Esophagus muscularis mucosa (tissue), 4 donors: ENCODE measurements around the gene MZT2A. TPM values are rescaled to one million over a fixed set of nuclear protein-coding genes. Genes with fewer than 3 reads are reported as not detected.
"Not testable (repeated sequence)": the region's sequence is repeated elsewhere in the genome, so short reads cannot be mapped to it uniquely, and the experiment has no call there.

Experiments used
- DNase-seq: peaks from one replicate; pipeline ENCODE4 v3.0.0-alpha.2; 2017; ENCODE audit errors: extremely low spot score
- H3K27ac ChIP-seq, 4 donors: fragments of 200-600 bp; sonication (generic); replicated peaks in 1 of 4; 1 replicate in 3 of 4; 2 replicates in 1 of 4; pipeline ENCODE4 v1.5.1; 2016 to 2019; ENCODE audit warnings: mild to moderate bottlenecking in 1 of 4
- H3K27me3 ChIP-seq, 4 donors: fragments of 200-600 bp; sonication (generic); one replicate each; pipeline versions ENCODE4 v1.5.1 to v1.6.0; 2016 to 2019
- H3K36me3 ChIP-seq, 4 donors: fragments of 200-600 bp; sonication (generic); one replicate each; pipeline ENCODE4 v1.5.1; 2016 to 2019
- H3K4me1 ChIP-seq, 4 donors: fragments of 200-600 bp; sonication (generic); one replicate each; pipeline ENCODE4 v1.5.1; 2016 to 2019
- H3K4me3 ChIP-seq, 4 donors: fragments of 200-600 bp; sonication (generic); 1 replicate in 2 of 4; 2 replicates in 2 of 4; pipeline ENCODE4 v1.5.1; 2016 to 2019; ENCODE audit warnings: mild to moderate bottlenecking in 4 of 4, moderate library complexity in 1 of 4
- H3K9me3 ChIP-seq, 4 donors: fragments of 200-600 bp; sonication (generic); 1 replicate in 3 of 4; 2 replicates in 1 of 4; pipeline ENCODE4 v1.5.1; 2016 to 2019
- POLR2AphosphoS5 ChIP-seq, 2 donors: sonication (generic); formaldehyde crosslinking; IDR thresholded peaks; one replicate each; pipeline ENCODE4 v1.6.1; 2017; ENCODE audit warnings: antibody characterized with exemption in 2 of 2
- WGBS: methylation state at CpG from one replicate; pipeline ENCODE4 v1.1.5; 2018; 5-methylcytosine and 5-hydroxymethylcytosine counted together
- intact Hi-C: fragments of 100-400 bp; cut with DNase I; formaldehyde crosslinking; loops from one replicate; pipeline ENCODE4 v1.15.1; 2023
- total RNA-seq, 4 donors: library from RNA; depleted of rRNA; stranded (reverse); fragments of >200 nt; gene quantifications; one replicate each; pipeline versions ENCODE4 v1.1.0 to v1.2.1, GENCODE V29; 2016
- TF ChIP-seq, protein P1 (sequence below), 3 experiments: fragments of 200-600 bp in 2 of 3; fragments of 450-650 bp in 1 of 3; sonication (generic) in 2 of 3; IDR thresholded peaks; one replicate each; pipeline ENCODE4 v1.5.1; 2017 to 2019; ENCODE audit warnings: antibody characterized with exemption in 3 of 3, mild to moderate bottlenecking in 2 of 3, moderate library complexity in 1 of 3

The MZT2A gene
- total RNA-seq, 4 donors from 2014 or later: 74.8 to 107 (median 88.9) TPM

DNA sequence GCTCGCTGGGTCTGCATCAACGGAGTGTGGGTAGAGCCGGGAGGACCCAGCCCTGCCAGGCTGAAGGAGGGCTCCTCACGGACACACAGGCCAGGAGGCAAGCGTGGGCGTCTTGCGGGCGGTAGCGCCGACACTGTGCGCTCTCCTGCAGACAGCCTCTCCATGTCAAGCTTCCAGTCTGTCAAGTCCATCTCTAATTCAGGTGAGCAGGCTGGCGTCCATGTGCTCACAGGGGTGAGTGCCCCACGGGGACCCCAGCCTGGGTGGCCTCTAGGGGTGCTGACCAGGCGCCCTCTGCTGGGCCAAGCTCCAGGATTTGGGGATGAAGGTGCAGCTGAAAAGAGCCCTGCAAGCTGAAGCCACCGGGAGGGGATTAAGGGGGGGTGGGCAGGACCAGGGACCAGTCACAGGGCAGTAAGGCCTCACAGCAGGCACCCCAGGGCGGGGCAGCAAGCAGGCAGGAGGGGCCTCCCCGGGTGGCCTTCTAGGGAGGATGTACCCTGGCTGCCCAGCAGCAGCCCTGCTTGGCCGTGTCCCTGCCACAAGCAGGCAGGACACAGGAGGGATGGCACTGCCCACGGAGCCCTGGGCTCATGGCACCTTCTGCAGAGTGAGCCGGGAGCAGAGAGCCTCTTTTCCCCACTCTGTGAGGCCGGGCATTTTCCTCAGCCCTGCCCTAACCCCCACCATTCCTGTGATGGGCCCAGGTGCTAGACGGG, 38.6 kb upstream of the MZT2A start:
- no CpG with 5 or more reads among the region's 22 CpGs for WGBS
- H3K27me3 ChIP-seq, H3K9me3 ChIP-seq, H3K4me3 ChIP-seq, H3K27ac ChIP-seq, H3K36me3 ChIP-seq, intact Hi-C loops: not testable (repeated sequence)
- peaks cover 0 to 21% (median 17%) of the 10 kb centered on the region in 4 donors for H3K4me1 ChIP-seq
- peak; percentile 64 for DNase-seq

DNA sequence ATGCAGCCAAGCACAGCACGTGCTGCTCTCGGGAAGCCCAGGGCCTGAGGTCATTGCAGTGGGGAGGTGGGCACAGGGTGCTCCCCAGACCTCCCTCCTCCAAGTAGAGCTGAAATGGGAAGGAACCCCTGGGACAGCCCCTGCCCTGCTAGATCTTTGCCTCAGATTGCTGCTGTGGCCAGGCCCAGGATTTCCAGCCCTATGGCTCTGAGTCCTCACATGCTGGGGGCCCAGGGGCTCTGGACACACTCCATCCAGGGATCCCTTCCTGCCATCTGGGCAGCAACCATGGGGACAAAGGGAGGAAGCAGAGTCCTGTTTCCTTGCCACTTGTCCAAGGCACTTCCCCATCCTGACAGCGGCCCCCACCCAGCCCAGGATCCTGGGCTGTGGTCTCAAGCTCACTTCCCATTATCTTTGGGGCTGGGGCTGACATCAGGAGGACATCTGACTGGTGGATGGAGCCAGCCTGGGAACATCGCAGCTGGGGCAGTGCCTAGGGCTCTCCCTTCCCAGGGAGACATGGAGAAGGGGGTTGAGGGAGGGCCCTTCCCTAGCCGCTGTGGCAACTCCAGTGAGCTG, 37.8 kb upstream of the MZT2A start:
- intact Hi-C loops, H3K4me3 ChIP-seq, H3K27ac ChIP-seq, H3K36me3 ChIP-seq, H3K27me3 ChIP-seq, H3K9me3 ChIP-seq, DNase-seq: not testable (repeated sequence)
- WGBS: no CpG with 5 or more reads among the region's 5 CpGs
- peaks cover 0 to 21% (median 17%) of the 10 kb centered on the region in 4 donors for H3K4me1 ChIP-seq

DNA sequence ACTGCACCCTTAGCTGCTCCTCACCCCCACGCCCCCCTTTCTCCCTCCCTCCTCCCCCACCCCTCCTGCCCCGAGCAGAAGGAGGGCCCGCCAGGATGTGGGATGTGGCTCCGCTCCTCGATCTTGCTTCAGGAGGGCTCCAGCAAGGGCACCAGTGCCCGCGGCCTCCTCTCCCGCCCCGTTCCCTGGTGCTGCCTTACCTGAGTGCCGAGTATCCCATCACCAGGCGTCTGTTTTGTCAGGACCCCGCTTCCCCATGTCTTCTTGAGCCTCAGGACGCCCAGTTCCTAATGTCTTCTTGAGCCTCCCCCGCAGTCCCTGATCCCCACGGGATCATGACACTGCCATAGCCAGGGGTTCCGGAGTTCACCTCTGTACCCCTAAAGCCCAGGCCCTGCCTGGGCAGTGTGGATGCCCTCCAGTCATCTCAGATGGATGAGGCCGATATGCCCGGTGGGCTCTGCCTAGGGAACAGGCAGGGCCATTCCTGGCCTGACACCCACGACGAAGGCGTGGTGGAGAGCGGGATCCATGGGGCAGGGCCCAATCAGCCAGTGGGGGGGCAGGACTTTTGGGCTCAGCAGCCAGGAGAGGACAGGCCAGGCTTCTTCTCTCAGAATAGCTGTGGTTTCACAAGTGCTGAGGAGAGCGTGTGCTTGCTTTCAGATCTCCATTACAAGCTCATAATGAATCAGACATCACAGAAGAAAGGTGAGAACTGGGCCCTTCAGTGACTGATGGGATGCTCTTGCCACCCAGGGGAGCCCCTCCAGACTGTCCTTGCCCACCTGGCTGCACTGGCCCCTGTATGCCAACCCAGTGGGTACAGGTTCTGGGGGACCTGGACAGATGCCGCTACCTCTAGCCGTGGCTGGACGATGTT, 37.0 kb upstream of the MZT2A start:
- WGBS: 84% methylated on average over 14 of the region's 26 CpGs
- H3K4me3 ChIP-seq: peak overlapping the region; percentile 46 to 59 (median 50)
- H3K9me3 ChIP-seq, H3K36me3 ChIP-seq, intact Hi-C loops, H3K27me3 ChIP-seq, H3K27ac ChIP-seq: not testable (repeated sequence)
- DNase-seq: peak; percentile 60
- H3K4me1 ChIP-seq: peaks cover 0 to 21% (median 17%) of the 10 kb centered on the region in 4 donors

DNA sequence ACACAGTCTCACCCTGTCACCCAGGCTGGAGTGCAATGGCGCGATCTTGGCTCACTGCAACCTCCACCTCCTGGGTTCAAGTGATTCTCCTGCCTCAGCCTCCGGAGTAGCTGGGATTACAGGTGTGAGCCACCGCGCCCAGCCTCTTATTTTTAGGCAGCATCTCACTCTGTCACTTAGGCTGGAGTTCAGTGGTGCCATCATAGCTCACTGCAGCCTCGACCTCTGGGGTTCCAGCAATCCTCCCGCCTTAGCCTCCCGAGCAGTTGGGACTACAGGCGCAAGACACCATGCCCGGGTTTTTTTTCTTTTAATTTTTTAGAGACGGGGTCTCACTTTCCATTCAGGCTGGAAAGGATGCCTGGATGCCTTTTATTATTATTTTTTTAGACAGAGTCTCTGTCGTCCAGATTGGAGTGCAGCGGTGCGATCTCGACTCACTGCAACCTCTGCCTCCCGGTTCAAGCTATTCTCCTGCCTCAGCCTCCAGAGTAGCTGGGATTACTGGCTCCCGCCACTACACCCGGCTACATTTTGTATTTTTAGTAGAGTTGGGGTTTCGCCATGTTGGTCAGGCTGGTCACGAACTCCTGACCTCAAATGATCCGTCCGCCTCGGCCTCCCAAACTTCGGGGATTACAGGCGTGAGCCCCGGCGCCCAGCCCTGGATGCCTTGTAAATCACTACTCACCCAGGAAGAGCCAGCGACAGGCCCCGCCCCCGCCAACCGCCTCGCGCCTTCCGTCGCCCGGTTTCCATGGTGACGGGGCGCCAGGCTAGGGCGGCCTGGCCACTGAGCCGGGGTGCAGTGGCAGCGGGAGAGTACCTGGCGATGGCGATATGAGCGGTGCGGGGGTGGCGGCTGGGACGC, 35.2 kb upstream of the MZT2A start, which contains the start of gene CCDC74A:
TSS of gene CCDC74A (plus strand) at position 758 of the 871 bp plus-strand sequence. CDS start at position 841, 83 bp downstream.
- peaks cover 0 to 21% (median 17%) of the 10 kb centered on the region in 4 donors for H3K4me1 ChIP-seq
- H3K36me3 ChIP-seq, intact Hi-C loops, H3K27me3 ChIP-seq, H3K9me3 ChIP-seq: not testable (repeated sequence)
- WGBS: 41% methylated on average over 36 of the region's 47 CpGs
- peak within 1 kb of the TSS; percentile 46 to 59 (median 50) for H3K4me3 ChIP-seq
- DNase-seq: peak; percentile 60
- H3K27ac ChIP-seq: peak within 1 kb of the TSS in 3 of 4 donors; percentile 18 to 48 (median 41)

DNA sequence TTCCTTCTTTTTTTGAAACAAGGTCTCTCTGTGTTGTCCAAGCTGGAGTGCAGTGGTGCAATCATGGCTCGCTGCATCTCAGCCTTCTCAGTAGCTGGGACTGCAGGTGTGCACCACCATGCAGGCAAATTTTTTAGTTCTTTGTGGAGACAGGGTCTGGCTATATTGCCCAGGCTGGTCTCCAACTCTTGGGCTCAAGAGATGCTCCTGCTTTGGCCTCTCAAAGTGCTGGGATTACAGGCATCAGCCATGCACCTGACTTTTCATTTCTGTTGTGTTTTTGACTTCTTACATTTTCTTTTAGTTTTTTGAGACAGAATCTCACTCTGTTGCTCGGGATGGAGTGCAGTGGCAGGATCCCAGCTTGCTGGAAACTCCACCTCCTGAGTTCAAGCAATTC, 33.1 kb upstream of the MZT2A start:
- peak; percentile 60 for DNase-seq
- Histone ChIP-seq H3K4me1 (peaks cover 0 to 21% (median 17%) of the 10 kb centered on the region in 4 donors), H3K36me3 (peaks cover 5 to 15% (median 6%) of the 10 kb centered on the region in 4 donors)
- H3K9me3 ChIP-seq, intact Hi-C loops, H3K4me3 ChIP-seq, H3K27ac ChIP-seq, H3K27me3 ChIP-seq: not testable (repeated sequence)
- 88% methylated on average over 2 of the region's 2 CpGs for WGBS

DNA sequence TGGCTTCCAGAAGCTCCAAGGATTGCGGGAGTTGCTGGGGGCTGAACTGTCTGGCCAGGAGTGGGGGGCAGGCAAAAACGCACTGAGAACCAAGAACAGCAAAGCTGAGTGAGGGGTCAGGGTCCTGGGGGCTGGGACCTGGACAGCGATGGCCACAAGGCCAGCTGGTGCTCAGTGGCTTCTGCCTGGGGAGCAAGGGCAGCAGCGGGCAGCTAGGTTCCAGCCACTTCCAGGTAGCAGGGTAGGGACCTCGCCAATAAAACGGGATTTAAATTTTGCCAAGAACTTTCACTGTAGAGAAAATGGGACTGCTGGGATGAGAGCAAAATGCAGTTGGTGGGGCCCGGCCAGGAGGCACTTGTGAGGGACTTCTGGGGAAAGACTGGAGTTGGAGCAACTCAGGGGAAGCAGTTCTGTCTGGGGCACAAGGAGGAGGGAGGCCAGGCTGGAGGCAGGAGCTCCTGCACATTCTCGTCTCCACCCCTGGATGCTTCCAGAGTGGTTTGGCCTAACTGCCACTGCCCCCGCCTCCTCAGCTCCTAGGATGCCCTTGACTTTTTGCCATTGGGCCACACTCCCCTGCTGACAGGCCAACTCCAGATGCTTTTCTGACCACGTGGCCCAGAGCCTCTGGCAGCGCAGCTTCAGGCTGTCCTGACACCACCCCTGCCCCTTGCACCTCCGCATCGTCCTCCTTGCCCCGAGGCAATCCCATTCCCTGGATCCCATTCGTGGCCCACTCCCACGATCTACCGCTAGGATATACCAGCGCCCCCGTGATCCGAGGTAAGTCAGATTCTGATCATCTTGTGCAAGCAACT, 30.0 kb upstream of the MZT2A start:
- WGBS: 84% methylated on average over 16 of the region's 20 CpGs
- H3K9me3 ChIP-seq: no peaks in the 10 kb centered on the region
- intact Hi-C loops: no loop called here
- H3K4me3 ChIP-seq: no peak overlapping the region
- peaks cover 0 to 2% (median under 1%) of the 10 kb centered on the region in 4 donors for H3K4me1 ChIP-seq
- H3K27me3 ChIP-seq: no peaks in the 10 kb centered on the region
- peaks cover 15 to 45% (median 35%) of the 10 kb centered on the region in 4 donors for H3K36me3 ChIP-seq
- no peak overlapping the region for H3K27ac ChIP-seq
- TF ChIP-seq POLR2AphosphoS5 (IDR thresholded peaks at IDR 0.05): no peak
- TF ChIP-seq, protein P1, sequence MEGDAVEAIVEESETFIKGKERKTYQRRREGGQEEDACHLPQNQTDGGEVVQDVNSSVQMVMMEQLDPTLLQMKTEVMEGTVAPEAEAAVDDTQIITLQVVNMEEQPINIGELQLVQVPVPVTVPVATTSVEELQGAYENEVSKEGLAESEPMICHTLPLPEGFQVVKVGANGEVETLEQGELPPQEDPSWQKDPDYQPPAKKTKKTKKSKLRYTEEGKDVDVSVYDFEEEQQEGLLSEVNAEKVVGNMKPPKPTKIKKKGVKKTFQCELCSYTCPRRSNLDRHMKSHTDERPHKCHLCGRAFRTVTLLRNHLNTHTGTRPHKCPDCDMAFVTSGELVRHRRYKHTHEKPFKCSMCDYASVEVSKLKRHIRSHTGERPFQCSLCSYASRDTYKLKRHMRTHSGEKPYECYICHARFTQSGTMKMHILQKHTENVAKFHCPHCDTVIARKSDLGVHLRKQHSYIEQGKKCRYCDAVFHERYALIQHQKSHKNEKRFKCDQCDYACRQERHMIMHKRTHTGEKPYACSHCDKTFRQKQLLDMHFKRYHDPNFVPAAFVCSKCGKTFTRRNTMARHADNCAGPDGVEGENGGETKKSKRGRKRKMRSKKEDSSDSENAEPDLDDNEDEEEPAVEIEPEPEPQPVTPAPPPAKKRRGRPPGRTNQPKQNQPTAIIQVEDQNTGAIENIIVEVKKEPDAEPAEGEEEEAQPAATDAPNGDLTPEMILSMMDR (IDR thresholded peaks at IDR 0.05): no peak
- no peak for DNase-seq

DNA sequence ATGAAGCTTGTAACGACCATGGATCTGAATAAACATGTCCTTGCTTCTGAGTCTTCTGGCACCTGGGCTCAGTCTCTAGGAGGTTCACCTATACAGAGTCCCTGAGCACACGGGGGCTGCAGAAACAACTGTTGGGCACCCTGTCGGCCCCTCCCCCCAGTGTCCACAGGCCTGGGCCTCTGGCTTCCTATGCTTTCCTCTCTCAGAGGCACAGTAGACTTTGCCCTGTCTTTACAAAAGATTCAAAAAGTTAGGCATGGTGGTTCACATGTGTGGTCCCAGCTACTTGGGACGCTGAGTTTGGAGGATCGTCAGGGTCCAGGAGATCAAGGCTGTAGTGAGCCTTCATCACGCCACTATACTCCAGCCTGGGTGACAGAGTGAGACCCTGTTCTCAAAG, 29.3 kb upstream of the MZT2A start:
- DNase-seq, H3K4me3 ChIP-seq, intact Hi-C loops, H3K4me1 ChIP-seq, H3K9me3 ChIP-seq, H3K27me3 ChIP-seq, H3K27ac ChIP-seq: not testable (repeated sequence)
- peaks cover 19 to 52% (median 39%) of the 10 kb centered on the region in 4 donors for H3K36me3 ChIP-seq
- WGBS: 81% methylated on average over 6 of the region's 6 CpGs
